ENCODE data around the gene LDLRAD1. TPM values are rescaled to one million over a fixed set of nuclear protein-coding genes. Genes with fewer than 3 reads are reported as not detected.

Gene LDLRAD1
- total RNA-seq, 1 experiment from 2014 or later: 0.30 TPM

- no peak overlapping the region for H3K4me3 ChIP-seq (replicated peaks in 1 of 2; ENCODE audit: low read depth in 1 of 2, low read length in 2 of 2)
- H2AFZ ChIP-seq (ENCODE audit: low read depth, low read length, poor library complexity, severe bottlenecking): no peak overlapping the region
- no peak overlapping the region for H3K27ac ChIP-seq (ENCODE audit: low read depth, low read length)
- intact Hi-C loops (cut with micrococcal nuclease): no loop called here
- H3K79me2 ChIP-seq (ENCODE audit: insufficient read depth, low read length): no peaks in the 10 kb centered on the region
- no peak for TF ChIP-seq TCF7L2 (IDR thresholded peaks at IDR 0.05; ENCODE audit: borderline replicate concordance, extremely low read depth, insufficient read depth, insufficient read length)
- TF ChIP-seq EZH2 (IDR thresholded peaks at IDR 0.05): no peak
- no peak for TF ChIP-seq ELF1 (IDR thresholded peaks at IDR 0.05; ENCODE audit: borderline replicate concordance, low read depth)
- no peak for TF ChIP-seq ZFX (IDR thresholded peaks at IDR 0.05)
- no peak for TF ChIP-seq SRF (IDR thresholded peaks at IDR 0.05; ENCODE audit: low read depth)
- no peak for TF ChIP-seq POLR2A (IDR thresholded peaks at IDR 0.05; ENCODE audit: borderline replicate concordance, extremely low read depth, insufficient read depth, insufficient read length)
- H3K9me2 ChIP-seq (ENCODE audit: insufficient read depth): no peaks in the 10 kb centered on the region
- POLR2A ChIA-PET: interaction anchor here (1.8 kb wide), 1 partner anchor 15 kb away, joined by 4 read pairs; no protein-coding TSS in a partner anchor
- H3K4me2 ChIP-seq (ENCODE audit: low read length): no peak overlapping the region
- DNase-seq (ENCODE audit: low read depth, low spot score) (no peak), ATAC-seq (no peak)
- H3K27me3 ChIP-seq (ENCODE audit: insufficient read depth, low read length): no peaks in the 10 kb centered on the region
- H3K9ac ChIP-seq (ENCODE audit: low read length): no peak overlapping the region
- RAD21 ChIA-PET (ENCODE audit: low non-redundant PET in 1 of 2, low total read pairs in 2 of 2, uncharacterized antibody in 2 of 2, unreplicated experiment in 2 of 2): no interaction called here
- no peaks in the 10 kb centered on the region for H3K9me3 ChIP-seq (ENCODE audit: control insufficient read depth in 1 of 2, insufficient read depth in 1 of 2, low read depth in 1 of 2, low read length in 2 of 2)
- CTCF ChIA-PET: no interaction called here
- no peaks in the 10 kb centered on the region for H3K36me3 ChIP-seq (ENCODE audit: control insufficient read depth in 1 of 2, insufficient read depth in 2 of 2, low read length in 2 of 2)
- H4K20me1 ChIP-seq (ENCODE audit: insufficient read depth): no peaks in the 10 kb centered on the region
- H3K4me1 ChIP-seq (ENCODE audit: control insufficient read depth in 1 of 2, insufficient read depth in 2 of 2, low read length in 2 of 2): no peaks in the 10 kb centered on the region
- BruUV-seq (replicated peaks): no TSS peak
These were observed 16.4 kb downstream of the LDLRAD1 start for GRCh38 chr1:54001591-54001990.

DNA sequence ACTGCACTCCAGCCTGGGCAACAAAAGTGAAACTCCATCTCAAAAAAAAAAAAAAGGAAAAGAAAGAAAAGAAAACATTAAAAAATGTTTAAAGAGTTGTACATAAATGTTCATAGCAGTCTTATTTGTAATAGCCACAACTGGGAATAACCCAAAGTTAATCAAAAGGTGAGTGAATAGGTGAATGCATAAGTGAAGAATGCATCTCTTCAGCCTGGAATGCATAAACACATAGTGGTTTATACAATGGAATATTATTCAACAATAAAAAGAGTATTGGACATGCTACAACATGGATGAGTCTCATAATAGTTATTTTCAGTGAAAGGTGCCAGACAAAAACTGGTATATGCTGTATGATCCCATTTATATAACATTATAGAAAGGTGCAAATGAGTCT lies 18.1 kb downstream of the LDLRAD1 start:
- Histone ChIP-seq H4K20me1 (ENCODE audit: insufficient read depth) (no peaks in the 10 kb centered on the region), H3K27me3 (ENCODE audit: insufficient read depth, low read length) (no peaks in the 10 kb centered on the region), H3K9me3 (ENCODE audit: control insufficient read depth in 1 of 2, insufficient read depth in 1 of 2, low read depth in 1 of 2, low read length in 2 of 2) (no peaks in the 10 kb centered on the region), H3K4me1 (ENCODE audit: control insufficient read depth in 1 of 2, insufficient read depth in 2 of 2, low read length in 2 of 2) (no peaks in the 10 kb centered on the region), H3K4me2 (ENCODE audit: low read length) (no peak overlapping the region), H3K9ac (ENCODE audit: low read length) (no peak overlapping the region), H3K79me2 (ENCODE audit: insufficient read depth, low read length) (no peaks in the 10 kb centered on the region), H3K27ac (ENCODE audit: low read depth, low read length) (no peak overlapping the region), H3K4me3 (replicated peaks in 1 of 2; ENCODE audit: low read depth in 1 of 2, low read length in 2 of 2) (no peak overlapping the region), H2AFZ (ENCODE audit: low read depth, low read length, poor library complexity, severe bottlenecking) (no peak overlapping the region), H3K9me2 (ENCODE audit: insufficient read depth) (no peaks in the 10 kb centered on the region), H3K36me3 (ENCODE audit: control insufficient read depth in 1 of 2, insufficient read depth in 2 of 2, low read length in 2 of 2) (no peaks in the 10 kb centered on the region)
- no peak for TF ChIP-seq SIN3A (IDR thresholded peaks at IDR 0.05; ENCODE audit: low read depth)
- TF ChIP-seq POLR2AphosphoS5 (IDR thresholded peaks at IDR 0.05; ENCODE audit: low read depth, low read length): no peak
- no peak for TF ChIP-seq ZFX (IDR thresholded peaks at IDR 0.05)
- no peak for DNase-seq (ENCODE audit: low read depth, low spot score)
- intact Hi-C loops (cut with micrococcal nuclease): no loop called here
- ChIA-PET RAD21 (ENCODE audit: low non-redundant PET in 1 of 2, low total read pairs in 2 of 2, uncharacterized antibody in 2 of 2, unreplicated experiment in 2 of 2) (no interaction called here), CTCF (no interaction called here), POLR2A (no interaction called here)
- BruUV-seq (replicated peaks): no TSS peak
- no peak for ATAC-seq

Data from HCT116 (cell line).